HG02885 (cell line): ENCODE data around the gene MAD1L1.

Experiments used
- ATAC-seq: cut with Tn5 transposase; IDR thresholded peaks from one replicate; pipeline ENCODE4 v1.9.1; 2021; ENCODE audit warnings: mild to moderate bottlenecking; ENCODE audit not compliant: unreplicated experiment, poor library complexity

The MAD1L1 gene

DNA sequence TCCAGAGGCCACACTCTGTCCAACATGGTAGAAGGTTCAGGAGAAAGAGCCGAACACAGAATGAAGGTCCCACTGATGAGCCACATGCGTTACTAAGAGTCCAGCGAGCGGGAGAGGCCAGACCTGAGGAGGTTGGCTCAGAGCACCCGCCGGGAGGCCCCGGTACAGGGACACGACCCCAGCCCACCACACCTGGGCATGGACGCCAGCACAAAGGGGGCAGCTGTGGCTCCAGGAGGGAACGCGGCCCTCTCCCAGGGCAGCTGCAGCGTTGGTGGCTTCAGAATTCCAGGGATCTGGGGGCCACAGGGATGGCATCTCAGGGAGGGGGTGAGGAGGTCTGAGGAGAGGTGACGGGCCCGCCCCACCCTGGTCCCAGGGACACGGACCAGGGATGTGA is 280.0 kb downstream of the MAD1L1 start:
- ATAC-seq, result no peak

GRCh38 chr7:1952169-1952760 is 280.5 kb downstream of the MAD1L1 start:
- no peak for ATAC-seq

GRCh38 chr7:1951600-1951999 is 281.1 kb downstream of the MAD1L1 start:
- no peak for ATAC-seq

GRCh38 chr7:1951159-1951536 is 281.6 kb downstream of the MAD1L1 start:
- ATAC-seq, result peak; percentile 58

- ATAC-seq, result no peak
These were observed 282.1 kb downstream of the MAD1L1 start for GRCh38 chr7:1950452-1951158.

- no peak for ATAC-seq
These were observed 282.7 kb downstream of the MAD1L1 start for GRCh38 chr7:1950066-1950451.

DNA sequence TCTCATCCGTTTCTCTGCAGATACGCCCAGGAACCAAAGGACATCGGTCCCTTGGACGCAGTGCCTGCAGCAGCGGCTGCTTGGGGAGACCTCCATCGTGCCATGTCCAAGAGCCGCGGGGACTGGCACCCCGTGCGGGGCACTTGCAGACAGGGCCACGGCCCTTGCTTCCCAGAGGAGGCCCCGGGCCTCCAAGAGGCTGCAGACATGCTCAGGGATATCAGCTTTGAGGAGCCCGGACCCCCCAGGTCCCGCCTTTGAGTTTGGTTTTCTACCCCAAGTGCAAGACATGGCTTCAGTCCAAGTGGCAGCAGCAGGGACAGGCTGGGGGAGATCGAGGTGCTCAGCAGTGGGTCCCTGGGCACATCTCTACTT is 283.1 kb downstream of the MAD1L1 start:
- no peak for ATAC-seq

DNA sequence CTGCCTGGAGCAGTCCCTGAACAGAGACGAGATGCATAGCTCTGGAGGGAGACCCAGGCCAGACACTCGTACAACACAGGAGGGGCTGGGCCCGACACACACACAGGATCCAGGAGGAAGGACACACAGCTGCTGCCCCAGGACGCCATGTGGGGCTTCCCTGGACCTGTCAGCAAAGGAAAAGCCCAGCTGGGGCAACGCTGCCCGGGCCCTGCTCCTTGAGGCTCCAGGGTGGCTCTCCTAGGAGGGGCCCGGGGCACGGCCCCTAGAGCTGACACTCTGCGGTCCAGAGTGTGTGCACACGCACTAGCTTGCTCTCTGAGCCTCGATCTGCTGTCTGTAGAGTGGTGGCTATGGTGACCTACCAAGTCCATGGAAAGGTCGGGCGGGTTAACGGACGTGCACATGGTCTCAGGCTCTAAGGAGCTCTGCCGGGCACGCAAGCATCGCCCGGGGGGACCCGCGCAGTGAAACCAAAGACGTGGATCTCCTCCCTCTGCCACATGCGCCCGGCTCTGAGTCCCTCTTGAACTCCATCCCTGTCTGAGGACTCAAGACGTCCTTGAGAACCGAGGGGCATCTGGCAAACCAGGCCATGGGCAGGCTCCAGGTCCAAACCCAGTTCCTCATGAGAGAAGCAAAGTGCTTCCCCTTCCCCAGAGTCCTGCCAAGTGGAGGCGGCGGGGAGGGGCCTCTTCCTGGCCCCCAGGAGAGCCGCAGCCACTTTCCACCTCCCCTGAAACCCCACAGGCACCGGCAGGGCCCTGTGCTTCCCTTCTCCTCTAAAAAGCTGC is 283.7 kb downstream of the MAD1L1 start:
- no peak for ATAC-seq

DNA sequence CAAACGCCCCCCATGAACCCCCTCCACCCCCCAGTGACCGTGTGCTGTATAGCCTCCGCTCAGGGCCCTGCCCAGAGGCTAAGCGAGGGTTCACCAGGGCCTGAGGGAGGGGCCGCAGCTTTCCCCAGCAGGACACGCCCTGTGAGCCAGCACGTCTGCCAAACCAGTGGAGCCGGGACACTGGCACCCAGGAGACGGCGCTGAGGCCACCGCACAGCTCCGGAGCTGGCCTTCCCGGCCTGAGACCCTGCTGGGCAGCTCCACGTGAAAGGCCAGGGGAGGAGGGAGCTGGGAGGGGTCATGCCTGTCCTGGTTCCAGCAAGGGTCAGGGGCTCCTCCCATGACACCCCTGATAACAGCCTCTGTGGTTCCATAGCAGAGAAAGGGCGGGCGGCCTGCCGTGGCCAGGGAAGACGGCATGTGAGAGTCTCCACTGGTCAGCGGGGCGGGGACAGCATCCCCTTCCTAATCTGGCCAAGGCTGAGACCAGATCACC is 284.4 kb downstream of the MAD1L1 start:
- ATAC-seq, result no peak

- no peak for ATAC-seq
These were observed 285.0 kb downstream of the MAD1L1 start for GRCh38 chr7:1947586-1948217.

- ATAC-seq, result no peak
These were observed 285.8 kb downstream of the MAD1L1 start for GRCh38 chr7:1946773-1947450.

GRCh38 chr7:1946025-1946772 is 286.5 kb downstream of the MAD1L1 start:
- ATAC-seq, result no peak

DNA sequence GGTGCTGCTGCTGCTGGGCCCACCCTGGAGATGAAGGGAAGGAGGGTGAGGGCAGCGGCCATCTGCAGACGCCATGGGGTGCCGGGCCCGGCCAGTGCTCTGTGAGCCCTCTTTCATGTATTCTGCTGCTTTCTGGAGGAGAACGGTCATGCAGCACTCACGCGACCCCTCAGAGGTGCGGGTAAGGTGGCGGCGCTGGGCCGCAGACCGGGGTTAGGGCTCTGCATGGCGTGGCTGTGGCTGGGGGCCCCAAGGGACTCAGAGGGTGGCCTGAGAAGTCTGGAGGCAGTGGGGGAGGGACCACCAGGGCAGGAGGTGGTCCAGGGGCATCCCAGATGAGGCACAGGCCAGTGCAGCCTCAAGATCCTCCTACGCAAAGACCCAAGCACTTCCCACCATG is 287.2 kb downstream of the MAD1L1 start:
- ATAC-seq, result no peak

DNA sequence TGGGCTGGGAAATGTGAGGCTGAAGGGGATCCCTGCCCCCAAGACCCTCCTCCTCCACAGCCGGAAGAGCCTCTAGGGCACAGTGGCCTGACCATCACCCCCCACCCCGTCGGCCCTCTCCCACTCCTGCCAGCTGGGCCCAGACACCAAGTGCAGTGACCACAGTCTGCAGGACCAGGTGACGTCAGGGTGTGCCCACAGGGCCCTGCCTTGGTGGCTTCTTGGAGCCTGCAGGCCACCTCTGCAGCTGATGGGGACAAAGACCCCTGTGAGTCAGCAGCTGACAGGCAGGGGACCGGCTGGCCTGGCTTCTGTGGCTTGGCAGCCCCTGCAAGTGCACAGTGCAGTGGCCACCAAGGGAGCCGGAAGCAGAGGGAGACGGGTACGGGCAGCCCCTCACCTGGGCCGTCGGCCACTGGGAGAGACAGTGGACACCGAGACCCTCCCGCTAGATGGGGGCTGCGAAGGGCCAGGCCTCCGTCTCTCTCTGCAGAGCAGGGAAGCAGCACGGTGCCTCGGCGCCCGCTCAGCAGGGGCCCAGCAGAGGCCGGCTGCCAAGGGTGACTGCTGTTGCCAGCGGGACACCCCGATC is 288.0 kb downstream of the MAD1L1 start:
- no peak for ATAC-seq

DNA sequence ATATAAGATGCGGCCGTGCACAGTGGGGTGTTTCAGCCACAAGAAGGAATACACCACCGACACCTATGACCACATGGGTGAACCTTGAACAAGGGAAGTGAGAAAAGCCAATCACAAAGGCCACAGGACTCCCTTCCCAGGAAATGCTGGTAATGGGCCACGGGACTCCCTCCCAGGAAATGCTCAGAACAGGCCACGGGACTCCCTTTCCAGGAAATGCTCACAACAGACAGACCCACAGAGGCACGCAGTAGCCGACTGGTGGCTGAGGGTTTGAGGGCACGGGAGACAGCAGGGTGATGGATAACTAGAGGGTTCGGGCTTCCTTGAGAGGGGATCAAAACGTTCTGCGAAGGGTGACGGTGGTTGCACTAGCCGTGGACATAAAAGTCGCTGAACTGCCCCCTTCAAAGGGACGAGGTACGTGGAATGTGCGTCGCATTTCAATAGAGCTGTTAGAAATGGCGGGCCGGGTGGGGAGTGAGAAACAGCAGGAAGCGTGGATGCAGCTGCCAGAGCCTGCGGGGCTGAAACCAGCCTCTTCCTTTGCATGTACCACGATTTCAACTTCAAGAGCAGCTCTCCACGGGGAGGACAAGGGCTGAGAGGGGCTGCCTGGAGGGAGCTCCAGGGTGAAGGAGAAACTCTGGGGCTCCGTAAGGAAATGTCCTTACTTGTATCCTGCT is 288.7 kb downstream of the MAD1L1 start:
- no peak for ATAC-seq

DNA sequence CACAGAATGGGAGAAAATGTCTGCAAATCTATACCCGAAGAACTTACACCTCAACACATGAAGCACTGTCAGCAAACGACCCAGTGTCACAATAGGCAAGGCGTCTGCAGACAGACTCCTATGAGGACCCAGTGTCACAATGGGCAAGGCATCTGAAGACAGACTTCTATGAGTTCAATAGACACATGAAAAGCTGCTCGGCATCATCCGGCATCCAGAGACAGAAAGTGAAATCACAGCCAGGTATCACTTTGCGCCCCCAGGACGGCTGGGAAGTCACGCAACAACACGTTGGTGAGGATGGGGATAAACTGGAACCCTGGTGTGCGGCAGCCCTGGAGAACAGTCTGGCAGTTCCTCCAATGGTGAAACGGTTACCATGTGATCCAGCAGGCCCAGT is 289.4 kb downstream of the MAD1L1 start:
- no peak for ATAC-seq

DNA sequence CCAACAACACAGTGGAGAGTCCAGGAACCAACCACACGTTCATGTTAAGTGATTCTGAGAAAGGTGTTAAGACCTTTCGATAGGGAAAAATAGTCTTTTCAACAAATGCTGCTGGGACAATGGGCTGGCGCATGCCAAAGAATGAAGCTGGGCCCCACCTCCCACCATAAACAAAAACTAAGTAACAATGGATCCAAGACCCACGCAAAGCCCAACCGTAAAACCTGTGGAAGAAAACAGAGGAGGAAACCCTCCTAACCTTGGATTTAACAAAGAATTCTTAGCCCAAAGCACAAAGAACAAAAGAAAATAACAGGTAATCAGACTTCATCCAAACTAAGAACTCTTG is 289.8 kb downstream of the MAD1L1 start:
- no peak for ATAC-seq

- ATAC-seq, result no peak
These were observed 290.4 kb downstream of the MAD1L1 start for GRCh38 chr7:1942243-1942940.
